Measurements from ENCODE around the gene LPCAT1.
"Not testable (repeated sequence)": the region's sequence is repeated elsewhere in the genome, so short reads cannot be mapped to it uniquely, and the experiment has no call there.

LPCAT1 gene

GRCh38 chr5:1541702-1542400 is 18.1 kb upstream of the LPCAT1 start:
- peak; percentile 68 for DNase-seq (ENCODE audit: low spot score)

- DNase-seq (ENCODE audit: low spot score) = peak; percentile 34
Measured at GRCh38 chr5:1540831-1541701, 17.3 kb upstream of the LPCAT1 start.

- peak; percentile 33 for DNase-seq (ENCODE audit: low spot score)
Measured at GRCh38 chr5:1540166-1540565, 16.4 kb upstream of the LPCAT1 start.

GRCh38 chr5:1539393-1540161 is 15.8 kb upstream of the LPCAT1 start:
- DNase-seq (ENCODE audit: low spot score) = not testable (repeated sequence)

- peak; percentile 34 for DNase-seq (ENCODE audit: low spot score)
Measured at GRCh38 chr5:1538741-1539392, 15.1 kb upstream of the LPCAT1 start.

GRCh38 chr5:1538276-1538675 is 14.5 kb upstream of the LPCAT1 start:
- peak; percentile 44 for DNase-seq (ENCODE audit: low spot score)

- no peak for DNase-seq (ENCODE audit: low spot score)
Measured at GRCh38 chr5:1537603-1538154, 13.9 kb upstream of the LPCAT1 start.

- peak; percentile 20 for DNase-seq (ENCODE audit: low spot score)
Measured at GRCh38 chr5:1536871-1537602, 13.3 kb upstream of the LPCAT1 start.

GRCh38 chr5:1536322-1536845 is 12.6 kb upstream of the LPCAT1 start:
- no peak for DNase-seq (ENCODE audit: low spot score)

GRCh38 chr5:1535646-1536045 is 11.9 kb upstream of the LPCAT1 start:
- no peak for DNase-seq (ENCODE audit: low spot score)

- no peak for DNase-seq (ENCODE audit: low spot score)
Measured at GRCh38 chr5:1532384-1532783, 8.6 kb upstream of the LPCAT1 start.

- DNase-seq (ENCODE audit: low spot score) = no peak
Measured at GRCh38 chr5:1529498-1529897, 5.7 kb upstream of the LPCAT1 start.

GRCh38 chr5:1527533-1528205 is 3.9 kb upstream of the LPCAT1 start:
- no peak for DNase-seq (ENCODE audit: low spot score)

- DNase-seq (ENCODE audit: low spot score) = peak; percentile 54
Measured at GRCh38 chr5:1526681-1527131, 2.9 kb upstream of the LPCAT1 start.

- no peak for DNase-seq (ENCODE audit: low spot score)
Measured at GRCh38 chr5:1526190-1526631, 2.5 kb upstream of the LPCAT1 start.

GRCh38 chr5:1525624-1526189 is 1.9 kb upstream of the LPCAT1 start:
- DNase-seq (ENCODE audit: low spot score) = peak; percentile 54

GRCh38 chr5:1524799-1525623 is 1.3 kb upstream of the LPCAT1 start:
- DNase-seq (ENCODE audit: low spot score) = peak; percentile 61

GRCh38 chr5:1524481-1524798 is 680 bp upstream of the LPCAT1 start:
- no peak for DNase-seq (ENCODE audit: low spot score)

- no peak for DNase-seq (ENCODE audit: low spot score)
Measured at GRCh38 chr5:1523480-1523792, 324 bp downstream of the LPCAT1 start.

Data from left forelimb (tissue), 1 donor.